HEK293 (cell line): ENCODE data around the gene PHACTR1.
A peak's percentile ranks its signal among the peaks of the same experiment; 100 is the strongest.

ENCODE experiments used
- CTCF ChIA-PET: fragments of 350-600 bp; formaldehyde crosslinking; extraction: SDS; loops from one replicate; lab custom pipeline; 2021; ENCODE audit warnings: antibody characterized with exemption; lab: Yijun Ruan, JAX
- POLR2A ChIA-PET: fragments of 300-600 bp; formaldehyde crosslinking; extraction: SDS; loops from one replicate; lab custom pipeline; 2020; ENCODE audit warnings: antibody characterized with exemption, inconsistent platforms; lab: Yijun Ruan, JAX
- H3K27ac ChIP-seq: fragments of 200-500 bp; sonication (Bioruptor generic); 2 replicates; pipeline ENCODE4 v1.5.1; 2014; ENCODE audit warnings: low read depth, low read length, control low read depth, inconsistent platforms; ENCODE audit errors: extremely low read depth
- H3K36me3 ChIP-seq, 2 experiments: fragments of 200-500 bp in 1 of 2; sonication (Bioruptor generic) in 1 of 2; 1 replicate in 1 of 2; 2 replicates in 1 of 2; pipeline ENCODE4 v1.5.1; 2014 to 2017; ENCODE audit warnings: inconsistent platforms in 2 of 2, low read length in 2 of 2; ENCODE audit not compliant: control insufficient read depth in 2 of 2, insufficient read depth in 1 of 2
- H3K4me1 ChIP-seq: fragments of 200-500 bp; sonication (Bioruptor generic); 2 replicates; pipeline ENCODE4 v1.5.1; 2014; ENCODE audit warnings: mild to moderate bottlenecking, low read length, inconsistent platforms; ENCODE audit not compliant: control insufficient read depth, insufficient read depth
- H3K4me3 ChIP-seq: 2 replicates; pipeline ENCODE4 v1.5.1; 2011; ENCODE audit warnings: low read depth, mild to moderate bottlenecking, control low read depth, low read length, moderate library complexity
- H3K9me3 ChIP-seq: fragments of 200-500 bp; sonication (Bioruptor generic); 2 replicates; pipeline ENCODE4 v1.5.1; 2014; ENCODE audit warnings: low read depth, low read length, inconsistent platforms; ENCODE audit not compliant: control insufficient read depth, insufficient read depth
- EGR2 ChIP-seq: fragments of 450-650 bp; formaldehyde crosslinking; IDR thresholded peaks from 2 replicates; pipeline ENCODE4 v1.5.1; 2016; ENCODE audit warnings: low read depth, missing biosample characterization, missing genetic modification characterization
- GLIS1 ChIP-seq: fragments of 450-650 bp; formaldehyde crosslinking; IDR thresholded peaks from 2 replicates; pipeline ENCODE4 v1.5.1; 2016; ENCODE audit warnings: missing biosample characterization, missing genetic modification characterization
- GLIS2 ChIP-seq: fragments of 450-650 bp; formaldehyde crosslinking; IDR thresholded peaks from 2 replicates; pipeline ENCODE4 v1.5.1; 2016; ENCODE audit warnings: missing biosample characterization, missing genetic modification characterization
- HIC1 ChIP-seq: fragments of 450-650 bp; formaldehyde crosslinking; IDR thresholded peaks from 2 replicates; pipeline ENCODE4 v1.5.1; 2016; ENCODE audit warnings: missing biosample characterization, missing genetic modification characterization
- KLF7 ChIP-seq: fragments of 450-650 bp; formaldehyde crosslinking; IDR thresholded peaks from 2 replicates; pipeline ENCODE4 v1.5.1; 2016; ENCODE audit warnings: missing biosample characterization, missing genetic modification characterization, borderline replicate concordance
- PRDM10 ChIP-seq: fragments of 450-650 bp; formaldehyde crosslinking; IDR thresholded peaks from 2 replicates; pipeline ENCODE4 v1.5.1; 2016; ENCODE audit warnings: missing biosample characterization, missing genetic modification characterization
- REST ChIP-seq: fragments of 450-650 bp; formaldehyde crosslinking; IDR thresholded peaks from 2 replicates; pipeline ENCODE4 v1.5.1; 2016; ENCODE audit warnings: missing biosample characterization, missing genetic modification characterization
- YY2 ChIP-seq: fragments of 450-650 bp; formaldehyde crosslinking; IDR thresholded peaks from 2 replicates; pipeline ENCODE4 v1.5.1; 2016; ENCODE audit warnings: missing biosample characterization, missing genetic modification characterization
- ZBTB20 ChIP-seq: fragments of 450-650 bp; formaldehyde crosslinking; IDR thresholded peaks from 2 replicates; pipeline ENCODE4 v1.5.1; 2016; ENCODE audit warnings: missing biosample characterization, missing genetic modification characterization
- ZBTB8A ChIP-seq: fragments of 450-650 bp; formaldehyde crosslinking; IDR thresholded peaks from 2 replicates; pipeline ENCODE4 v1.5.1; 2016; ENCODE audit warnings: missing biosample characterization, missing genetic modification characterization
- ZNF155 ChIP-seq: fragments of 450-650 bp; formaldehyde crosslinking; IDR thresholded peaks from 2 replicates; pipeline ENCODE4 v1.5.1; 2016; ENCODE audit warnings: missing biosample characterization, missing genetic modification characterization
- ZNF175 ChIP-seq: fragments of 450-650 bp; formaldehyde crosslinking; IDR thresholded peaks from 2 replicates; pipeline ENCODE4 v1.5.1; 2016; ENCODE audit warnings: missing biosample characterization, missing genetic modification characterization
- ZNF23 ChIP-seq: fragments of 450-650 bp; formaldehyde crosslinking; IDR thresholded peaks from 2 replicates; pipeline ENCODE4 v1.5.1; 2016; ENCODE audit warnings: missing biosample characterization, missing genetic modification characterization, borderline replicate concordance
- ZNF366 ChIP-seq: fragments of 450-650 bp; formaldehyde crosslinking; conservative IDR thresholded peaks from 2 replicates; pipeline ENCODE4 v1.5.1; 2016; ENCODE audit warnings: missing biosample characterization, missing genetic modification characterization
- ZNF391 ChIP-seq: fragments of 450-650 bp; formaldehyde crosslinking; IDR thresholded peaks from 2 replicates; pipeline ENCODE4 v1.5.1; 2016; ENCODE audit warnings: low read depth, missing biosample characterization, missing genetic modification characterization, borderline replicate concordance
- ZNF398 ChIP-seq: fragments of 450-650 bp; formaldehyde crosslinking; IDR thresholded peaks from 2 replicates; pipeline ENCODE4 v1.5.1; 2017; ENCODE audit warnings: missing biosample characterization, missing genetic modification characterization
- ZNF521 ChIP-seq: fragments of 450-650 bp; formaldehyde crosslinking; IDR thresholded peaks from 2 replicates; pipeline ENCODE4 v1.5.1; 2017; ENCODE audit warnings: missing biosample characterization, mild to moderate bottlenecking, missing genetic modification characterization
- ZNF610 ChIP-seq: fragments of 450-650 bp; formaldehyde crosslinking; IDR thresholded peaks from 2 replicates; pipeline ENCODE4 v1.5.1; 2016; ENCODE audit warnings: missing biosample characterization, missing genetic modification characterization, borderline replicate concordance
- ZNF670 ChIP-seq: fragments of 450-650 bp; formaldehyde crosslinking; IDR thresholded peaks from 2 replicates; pipeline ENCODE4 v1.5.1; 2016; ENCODE audit warnings: missing biosample characterization, missing genetic modification characterization, low read depth
- ZNF785 ChIP-seq: fragments of 450-650 bp; formaldehyde crosslinking; IDR thresholded peaks from 2 replicates; pipeline ENCODE4 v1.5.1; 2016; ENCODE audit warnings: missing biosample characterization, missing genetic modification characterization

Gene PHACTR1

GRCh38 chr6:12749531-12750379 lies 33.2 kb downstream of the PHACTR1 start (continued):
- TF ChIP-seq PRDM10 (tag by site-specific recombination) = peak; percentile 31; the same call in 1 of the 2 replicates
- TF ChIP-seq GLIS2 (tag by site-specific recombination) = peak; percentile 23; the same call in 1 of the 2 replicates
- TF ChIP-seq ZNF398 (tag by site-specific recombination) = peak; percentile 63
- TF ChIP-seq ZBTB20 (tag by site-specific recombination) = peak; percentile 57; the same call in 1 of the 2 replicates
- TF ChIP-seq ZNF785 (tag by site-specific recombination) = no peak
- peak; percentile 56 for TF ChIP-seq ZBTB8A (tag by site-specific recombination)
- TF ChIP-seq, all 188 proteins: peak for 16

- ChIA-PET POLR2A (no interaction called here), CTCF (interaction anchor here (1.4 kb wide), 1 partner anchor 143 kb away, joined by 5 read pairs; no protein-coding TSS in a partner anchor)
- Histone ChIP-seq H3K27ac (no peak overlapping the region), H3K4me3 (no peak overlapping the region), H3K4me1 (peaks cover 4% of the 10 kb centered on the region; the same call in 1 of the 2 replicates), H3K36me3 (no peaks in the 10 kb centered on the region), H3K9me3 (no peaks in the 10 kb centered on the region)
- peak; percentile 26; the same call in 1 of the 2 replicates for TF ChIP-seq REST (tag by site-specific recombination)
- TF ChIP-seq ZNF155 = no peak
- TF ChIP-seq KLF7 (tag by site-specific recombination) = 0 out of 2 replicates have a peak, but pooled peaks have one; percentile 24
- TF ChIP-seq HIC1 (tag by site-specific recombination) = no peak
- TF ChIP-seq ZNF610 (tag by site-specific recombination) = no peak
- no peak for TF ChIP-seq ZNF670 (tag by site-specific recombination)
- no peak for TF ChIP-seq ZNF23
- no peak for TF ChIP-seq ZNF391 (tag by site-specific recombination)
- TF ChIP-seq YY2 (tag by site-specific recombination) = peak; percentile 35; the same call in 1 of the 2 replicates
- TF ChIP-seq ZNF175 (tag by site-specific recombination) = no peak
- TF ChIP-seq ZNF366 = peak; percentile 85
- TF ChIP-seq EGR2 (tag by site-specific recombination) = no peak
- no peak for TF ChIP-seq ZNF521 (tag by site-specific recombination)
- no peak for TF ChIP-seq GLIS1 (tag by site-specific recombination)
Measured at GRCh38 chr6:12750416-12750815, 33.8 kb downstream of the PHACTR1 start.
